Gastrocnemius medialis (tissue), 4 donors: Measurements from ENCODE around the gene SKA1. TPM values are rescaled to one million over a fixed set of nuclear protein-coding genes. Genes with fewer than 3 reads are reported as not detected.

ENCODE experiments used
- ATAC-seq, 2 donors: fragments of 150-250 bp; one replicate each; pipeline ENCODE4 v1.9.1; 2016
- DNase-seq, 2 donors: peaks; one replicate each; pipeline ENCODE4 v3.0.0-alpha.2; 2019
- H3K27ac ChIP-seq, 4 donors: fragments of 200-600 bp; sonication (generic); 1 replicate in 1 of 4; 2 replicates in 3 of 4; pipeline ENCODE4 v1.5.1; 2016 to 2018; ENCODE audit warnings: mild to moderate bottlenecking in 2 of 4, moderate library complexity in 1 of 4
- H3K27me3 ChIP-seq, 3 donors: fragments of 200-600 bp; sonication (generic) in 2 of 3; 1 replicate in 1 of 3; 2 replicates in 2 of 3; pipeline versions ENCODE4 v1.5.1 to v1.6.0; 2016 to 2019; ENCODE audit warnings: mild to moderate bottlenecking in 1 of 3, moderate library complexity in 1 of 3
- H3K36me3 ChIP-seq, 2 donors: fragments of 200-600 bp; sonication (generic) in 1 of 2; one replicate each; pipeline ENCODE4 v1.5.1; 2017 to 2018
- H3K4me1 ChIP-seq, 2 donors: fragments of 200-600 bp; sonication (generic) in 1 of 2; one replicate each; pipeline ENCODE4 v1.5.1; 2016 to 2017; ENCODE audit warnings: mild to moderate bottlenecking in 2 of 2
- H3K4me3 ChIP-seq, 4 donors: fragments of 200-600 bp; sonication (generic) in 3 of 4; 1 replicate in 1 of 4; 2 replicates in 3 of 4; pipeline ENCODE4 v1.5.1; 2016 to 2019; ENCODE audit warnings: mild to moderate bottlenecking in 2 of 4
- H3K9me3 ChIP-seq, 3 donors: fragments of 200-600 bp; sonication (generic) in 2 of 3; 1 replicate in 1 of 3; 2 replicates in 2 of 3; pipeline ENCODE4 v1.5.1; 2016 to 2019
- CTCF ChIP-seq, 5 experiments: fragments of 450-650 bp in 3 of 5; fragments of 200-600 bp in 2 of 5; sonication (generic) in 2 of 5; IDR thresholded peaks in 4 of 5; conservative IDR thresholded peaks in 1 of 5; 1 replicate in 4 of 5; 2 replicates in 1 of 5; pipeline ENCODE4 v1.5.1; 2016 to 2019; ENCODE audit warnings: antibody characterized with exemption in 5 of 5, mild to moderate bottlenecking in 3 of 5, moderate library complexity in 3 of 5
- POLR2A ChIP-seq, 2 donors: fragments of 450-650 bp; IDR thresholded peaks; one replicate each; pipeline ENCODE4 v1.6.1; 2017; ENCODE audit warnings: antibody characterized with exemption in 2 of 2, mild to moderate bottlenecking in 2 of 2, moderate library complexity in 2 of 2
- in situ Hi-C, 4 donors: fragments of 200-750 bp; cut with MboI; loops; one replicate each; pipeline versions ENCODE4 v1.15.0 to v1.8.0; 2017; ENCODE audit warnings: low sequenced_read_pairs in 4 of 4
- intact Hi-C: fragments of 100-400 bp; cut with DNase I; formaldehyde crosslinking; loops from one replicate; pipeline ENCODE4 v1.15.1; 2023; ENCODE audit warnings: low total_unique reads
- total RNA-seq, 4 donors: library from RNA; depleted of rRNA; stranded (reverse); fragments of >200 nt; gene quantifications; one replicate each; pipeline versions ENCODE4 v1.1.0 to v1.2.3, GENCODE V29; 2016

The SKA1 gene
- total RNA-seq, 4 donors from 2014 or later = 0.15 to 0.16 TPM; not detected in 2

- Histone ChIP-seq H3K9me3 (no peaks in the 10 kb centered on the region), H3K27me3 (peaks cover 2 to 14% (median 6%) of the 10 kb centered on the region in 3 donors), H3K4me1 (no peaks in the 10 kb centered on the region), H3K36me3 (no peaks in the 10 kb centered on the region), H3K4me3 (no peak overlapping the region), H3K27ac (no peak overlapping the region)
- no peak for DNase-seq
- intact Hi-C loops (no loop called here), in situ Hi-C loops (no loop called here)
- no peak for ATAC-seq
- no peak for TF ChIP-seq POLR2A (IDR thresholded peaks at IDR 0.05)
- TF ChIP-seq CTCF (IDR thresholded peaks at IDR 0.05 in 4 of 5, conservative IDR thresholded peaks at IDR 0.05 in 1 of 5) = no peak
Observed at GRCh38 chr18:50396005-50396660, 21.3 kb downstream of the SKA1 start.

- in situ Hi-C loops = no loop called here
- intact Hi-C loops = no loop called here
Observed at GRCh38 chr18:50397023-50397422, 22.2 kb downstream of the SKA1 start.

GRCh38 chr18:50398099-50398498 lies 23.3 kb downstream of the SKA1 start:
- no peak overlapping the region for H3K4me3 ChIP-seq
- no peak for ATAC-seq
- no peaks in the 10 kb centered on the region for H3K36me3 ChIP-seq
- no peaks in the 10 kb centered on the region for H3K9me3 ChIP-seq
- H3K4me1 ChIP-seq = no peaks in the 10 kb centered on the region
- intact Hi-C loops (no loop called here), in situ Hi-C loops (no loop called here)
- H3K27me3 ChIP-seq = peaks cover 18 to 33% (median 26%) of the 10 kb centered on the region in 3 donors
- no peak overlapping the region for H3K27ac ChIP-seq
- TF ChIP-seq CTCF (IDR thresholded peaks at IDR 0.05 in 4 of 5, conservative IDR thresholded peaks at IDR 0.05 in 1 of 5) = no peak
- no peak for TF ChIP-seq POLR2A (IDR thresholded peaks at IDR 0.05)
- no peak for DNase-seq

More at GRCh38 chr18:50397023-50397422, 22.2 kb downstream of the SKA1 start:
- Histone ChIP-seq H3K36me3 (no peaks in the 10 kb centered on the region), H3K9me3 (no peaks in the 10 kb centered on the region), H3K4me1 (no peaks in the 10 kb centered on the region), H3K27ac (no peak overlapping the region), H3K27me3 (peaks cover 11 to 23% (median 15%) of the 10 kb centered on the region in 3 donors), H3K4me3 (no peak overlapping the region)
- no peak for TF ChIP-seq POLR2A (IDR thresholded peaks at IDR 0.05)
- TF ChIP-seq CTCF (IDR thresholded peaks at IDR 0.05 in 4 of 5, conservative IDR thresholded peaks at IDR 0.05 in 1 of 5) = no peak
- ATAC-seq (no peak), DNase-seq (no peak)

- peaks cover 18 to 38% (median 27%) of the 10 kb centered on the region in 3 donors for H3K27me3 ChIP-seq
- ATAC-seq = no peak
Observed at GRCh38 chr18:50398947-50399346, 24.1 kb downstream of the SKA1 start.

More at GRCh38 chr18:50398947-50399346, 24.1 kb downstream of the SKA1 start:
- no peak for TF ChIP-seq CTCF (IDR thresholded peaks at IDR 0.05 in 4 of 5, conservative IDR thresholded peaks at IDR 0.05 in 1 of 5)
- no peak for TF ChIP-seq POLR2A (IDR thresholded peaks at IDR 0.05)
- in situ Hi-C loops = no loop called here
- Histone ChIP-seq H3K36me3 (no peaks in the 10 kb centered on the region), H3K9me3 (no peaks in the 10 kb centered on the region), H3K4me1 (no peaks in the 10 kb centered on the region), H3K27ac (no peak overlapping the region), H3K4me3 (no peak overlapping the region)
- DNase-seq = no peak
- intact Hi-C loops = no loop called here
